Heart right ventricle (tissue), 16 donors: Measurements from ENCODE around the gene WWOX. TPM values are rescaled to one million over a fixed set of nuclear protein-coding genes. Genes with fewer than 3 reads are reported as not detected.

Experiments used
- ATAC-seq, 8 donors: fragments of 200-7000 bp; cut with Tn5 transposase; one replicate each; pipeline ENCODE4 v1.9.1; 2020; ENCODE audit warnings: mild to moderate bottlenecking in 8 of 8, moderate library complexity in 8 of 8, moderate number of reproducible peaks in 1 of 8
- DNase-seq, 2 donors: peaks; one replicate each; pipeline ENCODE4 v3.0.0-alpha.2; 2020
- H3K27ac ChIP-seq, 10 donors: fragments of 200-600 bp; sonication (generic) in 2 of 10; one replicate each; pipeline versions ENCODE4 v1.5.0 to v1.8.0; 2020 to 2022; ENCODE audit warnings: mild to moderate bottlenecking in 3 of 10
- H3K27me3 ChIP-seq, 7 donors: fragments of 200-600 bp; one replicate each; pipeline ENCODE4 v1.8.0; 2021 to 2022; ENCODE audit warnings: mild to moderate bottlenecking in 2 of 7
- H3K36me3 ChIP-seq, 9 donors: fragments of 200-600 bp; sonication (generic) in 1 of 9; one replicate each; pipeline versions ENCODE4 v1.5.0 to v1.8.0; 2020 to 2022; ENCODE audit warnings: mild to moderate bottlenecking in 2 of 9
- H3K4me1 ChIP-seq, 9 donors: fragments of 200-600 bp; sonication (generic) in 1 of 9; one replicate each; pipeline versions ENCODE4 v1.5.0 to v1.8.0; 2020 to 2022; ENCODE audit warnings: mild to moderate bottlenecking in 4 of 9
- H3K4me3 ChIP-seq, 10 donors: fragments of 200-600 bp; sonication (generic) in 2 of 10; one replicate each; pipeline versions ENCODE4 v1.5.0 to v1.8.0; 2020 to 2022; ENCODE audit warnings: mild to moderate bottlenecking in 7 of 10, moderate library complexity in 2 of 10
- H3K9me3 ChIP-seq, 11 donors: fragments of 200-600 bp in 10 of 11; sonication (generic) in 2 of 11; one replicate each; pipeline versions ENCODE4 v1.5.0 to v1.8.0; 2013 to 2022; ENCODE audit warnings: mild to moderate bottlenecking in 2 of 11, control low read depth in 1 of 11, moderate library complexity in 1 of 11
- CTCF ChIP-seq, 9 donors: fragments of 200-600 bp; sonication (generic) in 2 of 9; IDR thresholded peaks; one replicate each; pipeline versions ENCODE4 v1.5.0 to v1.8.0; 2021 to 2022; ENCODE audit warnings: antibody characterized with exemption in 9 of 9, mild to moderate bottlenecking in 5 of 9, moderate library complexity in 1 of 9
- WGBS, 2 donors: extraction: QIAGEN DNeasy Blood & Tissue Kit; methylation state at CpG; one replicate each; pipeline ENCODE4 v1.1.7; 2013; ENCODE audit warnings: inconsistent platforms in 1 of 2; 5-methylcytosine and 5-hydroxymethylcytosine counted together
- intact Hi-C, 10 donors: fragments of 100-400 bp; cut with DNase I; formaldehyde crosslinking; loops; one replicate each; pipeline versions ENCODE4 v1.11.1 to v1.14.2; 2022
- polyA plus RNA-seq, 2 donors: library from polyadenylated mRNA; stranded (reverse); fragments of 200-250 nt; gene quantifications; one replicate each; pipeline ENCODE4 v1.2.3, GENCODE V29; 2013
- total RNA-seq, 10 donors: library from RNA; stranded (reverse); fragmentation: NEBNext Ultra II Directional in 3 of 10; extraction: Animal tissue kit (Norgen Biotek cat#: 25700) in 3 of 10; gene quantifications; one replicate each; pipeline versions ENCODE4 v1.2.1 to v1.2.4, GENCODE V29; 2021 to 2023
- donor health status: Arrhythmogenic right ventricular cardiomyopathy.
- donor health status: ischemic (EF 13 %, LVEDD 7.1; RV severe dilation, severe dysfunction).
- donor health status: healthy with polysubstance abuse.
- donor health status: DM: no; HTN: yes; CAD: no.
- donor health status: DM: no; HTN: no; CAD: no.
- donor health status: ischemic (EF 25% LVEDD 6.9; RV normal size, moderate dysfunction).
- donor health status: ischemic (EF 25% LVEDD 5.7; RV mildly dilated, moderate dysfunction).
- donor health status: healthy.
- donor health status: DM: yes; HTN: yes; CAD: no.
- donor health status: Ischemic cardiomyopathy.
- donor health status: ischemic (EF 35%, LVEDD 5.7; RV mildly dilated, moderate dysfunction).
- donor health status: nonischemic (EF 11% LVEDD 7.7; RV severe dilation, severe dysfunction).
- donor health status: DM: yes; HTN: yes; CAD: no.
- donor health status: PGD.
- donor health status: ischemic (EF 29% LVEDD 5.4; RV normal size, mild dysfunction).
- donor health status: nonischemic (EF 23%, LVEDD 6.1; RV moderate dilation, normal function).

The WWOX gene
- total and polyA plus RNA-seq, 12 donors = 4.9 to 15.0 (median 9.9) TPM

- H3K36me3 ChIP-seq = no peaks in the 10 kb centered on the region
- H3K4me1 ChIP-seq = peaks cover 0 to 25% (median 16%) of the 10 kb centered on the region in 9 donors
- ATAC-seq (no peak), DNase-seq (no peak)
- intact Hi-C loops = no loop called here
- 97 to 99% methylated on average over 3 of the region's 3 CpGs for WGBS, 2 donors
- no peak for TF ChIP-seq CTCF (IDR thresholded peaks at IDR 0.05)
- H3K27ac ChIP-seq = peak overlapping the region in 1 of 10 donors; percentile 80
- no peaks in the 10 kb centered on the region for H3K27me3 ChIP-seq
- no peaks in the 10 kb centered on the region for H3K9me3 ChIP-seq
- H3K4me3 ChIP-seq = no peak overlapping the region
Observed at GRCh38 chr16:78668393-78668792, 568.9 kb downstream of the WWOX start.

GRCh38 chr16:78669994-78670393 lies 570.5 kb downstream of the WWOX start:
- Histone ChIP-seq H3K27me3 (no peaks in the 10 kb centered on the region), H3K4me1 (peaks cover 0 to 25% (median 16%) of the 10 kb centered on the region in 9 donors), H3K4me3 (no peak overlapping the region), H3K36me3 (no peaks in the 10 kb centered on the region), H3K9me3 (no peaks in the 10 kb centered on the region), H3K27ac (peak overlapping the region in 8 of 10 donors; percentile 57 to 85 (median 70))
- DNase-seq = peak; percentile 42 to 77
- intact Hi-C loops = loop anchor here in 1 of 10 donors (10.0 kb wide), 1 partner anchor 155 kb away; no protein-coding TSS in a partner anchor
- ATAC-seq = peak in 7 of 8 donors; percentile 88 to 95 (median 93)
- peak in 1 of 9 donors; percentile 15 for TF ChIP-seq CTCF (IDR thresholded peaks at IDR 0.05)
- WGBS, 2 donors = 48 to 52% methylated on average over 9 of the region's 9 CpGs

- Histone ChIP-seq H3K27me3 (no peaks in the 10 kb centered on the region), H3K9me3 (no peaks in the 10 kb centered on the region), H3K4me1 (peaks cover 0 to 35% (median 16%) of the 10 kb centered on the region in 9 donors), H3K27ac (no peak overlapping the region), H3K4me3 (no peak overlapping the region), H3K36me3 (no peaks in the 10 kb centered on the region)
- intact Hi-C loops = loop anchor here in 1 of 10 donors (10.0 kb wide), 1 partner anchor 158 kb away; no protein-coding TSS in a partner anchor
- no peak for ATAC-seq
- DNase-seq = no peak
- WGBS, 2 donors = 93 to 94% methylated on average over 17 of the region's 17 CpGs
- no peak for TF ChIP-seq CTCF (IDR thresholded peaks at IDR 0.05)
Observed at GRCh38 chr16:78672779-78673556, 573.5 kb downstream of the WWOX start.

- H3K27me3 ChIP-seq = no peaks in the 10 kb centered on the region
- DNase-seq = no peak
- no peak overlapping the region for H3K27ac ChIP-seq
- ATAC-seq = no peak
- no peaks in the 10 kb centered on the region for H3K9me3 ChIP-seq
- 93 to 94% methylated on average over 5 of the region's 5 CpGs for whole genome bisulfite sequencing, 2 donors
- no peak for TF ChIP-seq CTCF (IDR thresholded peaks at IDR 0.05)
- no peaks in the 10 kb centered on the region for H3K36me3 ChIP-seq
- intact Hi-C loops = loop anchor here in 1 of 10 donors (10.0 kb wide), 1 partner anchor 159 kb away; no protein-coding TSS in a partner anchor
- peaks cover 0 to 39% (median 21%) of the 10 kb centered on the region in 9 donors for H3K4me1 ChIP-seq
- no peak overlapping the region for H3K4me3 ChIP-seq
Observed at GRCh38 chr16:78673884-78674283, 574.4 kb downstream of the WWOX start.
